Natural killer cell (primary cell): ENCODE measurements around the gene ITPR1. TPM values are rescaled to one million over a fixed set of nuclear protein-coding genes. Genes with fewer than 3 reads are reported as not detected.

Experiments
- ATAC-seq, 3 donors: fragments of 150-1000 bp in 2 of 3; fragments of 200-7000 bp in 1 of 3; cut with Tn5 transposase; 1 replicate in 1 of 3; 2 replicates in 2 of 3; pipeline ENCODE4 v1.10.0; 2021; ENCODE audit warnings: mild to moderate bottlenecking in 2 of 3, moderate library complexity in 2 of 3
- DNase-seq, 2 donors: peaks; one replicate each; pipeline versions ENCODE4 v3.0.0 to v3.0.0-alpha.2; 2013 to 2021; ENCODE audit warnings: mixed read lengths in 1 of 2
- H3K27ac ChIP-seq: one replicate; pipeline ENCODE4 v1.5.1; 2013; ENCODE audit warnings: mild to moderate bottlenecking, low read length
- H3K27me3 ChIP-seq: one replicate; pipeline ENCODE4 v1.6.1; 2013; ENCODE audit warnings: low read length; ENCODE audit not compliant: control insufficient read depth, insufficient read depth
- H3K36me3 ChIP-seq: one replicate; pipeline ENCODE4 v1.6.1; 2013; ENCODE audit warnings: low read length; ENCODE audit not compliant: control insufficient read depth, insufficient read depth
- H3K4me1 ChIP-seq: one replicate; pipeline ENCODE4 v1.6.1; 2013; ENCODE audit warnings: low read length; ENCODE audit not compliant: control insufficient read depth, insufficient read depth
- H3K4me3 ChIP-seq: one replicate; pipeline ENCODE4 v1.5.1; 2013; ENCODE audit warnings: low read length
- H3K9me3 ChIP-seq: one replicate; pipeline ENCODE4 v1.6.1; 2013; ENCODE audit warnings: low read length; ENCODE audit not compliant: control insufficient read depth, insufficient read depth
- H3K27ac Mint-ChIP-seq, 2 donors: one replicate each; pipeline ENCODE4 v1.8.0; 2022; ENCODE audit warnings: mild to moderate bottlenecking in 2 of 2, mixed read lengths in 2 of 2, moderate library complexity in 1 of 2
- H3K27me3 Mint-ChIP-seq, 2 donors: one replicate each; pipeline ENCODE4 v1.8.0; 2022; ENCODE audit warnings: low read depth in 2 of 2, mixed read lengths in 2 of 2
- H3K36me3 Mint-ChIP-seq: one replicate; pipeline ENCODE4 v1.8.0; 2022; ENCODE audit warnings: mixed read lengths
- H3K4me1 Mint-ChIP-seq, 2 donors: one replicate each; pipeline ENCODE4 v1.8.0; 2022; ENCODE audit warnings: mixed read lengths in 2 of 2
- H3K4me3 Mint-ChIP-seq: one replicate; pipeline ENCODE4 v1.8.0; 2022; ENCODE audit warnings: mild to moderate bottlenecking, moderate library complexity, mixed read lengths
- H3K9me3 Mint-ChIP-seq, 2 donors: one replicate each; pipeline ENCODE4 v1.8.0; 2022; ENCODE audit warnings: mixed read lengths in 2 of 2
- WGBS: methylation state at CpG from one replicate; pipeline ENCODE4 v1.1.7; 2013; ENCODE audit warnings: missing lambda C conversion rate; ENCODE audit not compliant: insufficient coverage; 5-methylcytosine and 5-hydroxymethylcytosine counted together
- intact Hi-C: fragments of 100-400 bp; cut with micrococcal nuclease; formaldehyde crosslinking; loops from one replicate; pipeline ENCODE4 v1.14.2; 2022
- total RNA-seq, 4 donors: library from RNA; stranded (reverse); fragments of 120-200 nt in 1 of 4; gene quantifications; one replicate each; pipeline versions ENCODE4 v1.2.3 to v1.2.4, GENCODE V29; 2013 to 2022
- TF ChIP-seq, protein P1 (sequence below): fragments of 200-600 bp; IDR thresholded peaks from one replicate; pipeline ENCODE4 v1.8.0; 2022; ENCODE audit warnings: antibody characterized with exemption

The ITPR1 gene
- total RNA-seq, 3 donors from 2014 or later (not counting 1 experiment from before 2014, with no cell fraction given), result 86.7 to 123 (median 94.8) TPM

DNA sequence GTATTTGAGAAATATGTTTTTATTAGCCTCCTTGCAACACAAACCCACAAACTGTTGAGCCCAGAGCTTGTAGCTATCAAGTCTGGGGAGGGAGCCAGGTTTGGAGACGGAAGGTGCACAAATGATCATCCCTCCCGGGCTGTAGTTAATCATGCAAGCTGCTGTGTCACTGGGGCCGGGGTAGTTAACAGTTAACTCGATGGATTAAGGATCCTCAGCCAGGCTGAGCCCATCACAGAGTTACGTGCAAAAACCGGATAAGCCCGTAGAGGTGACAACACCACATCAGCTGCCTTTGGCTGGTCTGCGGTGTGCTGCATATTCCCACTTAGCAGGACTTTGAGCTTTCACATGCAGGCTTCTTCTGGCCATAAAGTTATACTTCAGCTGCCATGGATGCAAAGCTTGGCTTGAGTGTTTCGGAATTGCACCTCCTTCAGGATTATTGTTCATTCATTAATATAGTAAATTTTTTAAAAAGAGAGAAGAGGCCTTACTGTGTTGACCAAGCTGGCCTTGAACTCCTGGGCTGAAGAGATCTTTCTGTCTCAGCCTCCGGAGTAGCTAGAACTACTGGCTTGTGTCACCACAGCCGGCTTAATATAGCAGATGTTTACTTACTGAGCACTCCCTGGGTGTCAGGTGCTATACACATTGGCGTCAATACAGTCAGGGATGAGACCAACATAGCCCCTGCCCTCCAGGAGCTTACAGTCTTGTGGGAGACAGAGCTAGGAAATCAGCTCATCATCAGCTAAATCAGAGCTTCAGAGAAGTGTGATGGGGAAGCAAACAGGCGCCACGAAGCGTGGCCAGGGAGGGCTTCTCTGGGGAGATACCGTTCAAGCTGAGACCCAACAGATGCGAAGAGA is 259.3 kb downstream of the ITPR1 start:
- ATAC-seq (peak; percentile 5 to 47 (median 21)), DNase-seq (no peak)
- intact Hi-C loops, result no loop called here
- Mint-ChIP-seq H3K27me3 (no peaks in the 10 kb centered on the region), H3K4me1 (peaks cover 90% of the 10 kb centered on the region in 2 donors), H3K9me3 (peaks cover 0 to 4% of the 10 kb centered on the region in 2 donors), H3K36me3 (no peaks in the 10 kb centered on the region), H3K4me3 (peak overlapping the region; percentile 84), H3K27ac (peak overlapping the region; percentile 91 to 97)
- H3K36me3 ChIP-seq, result no peaks in the 10 kb centered on the region
- WGBS, result 68% methylated on average over 16 of the region's 17 CpGs
- TF ChIP-seq, protein P1, sequence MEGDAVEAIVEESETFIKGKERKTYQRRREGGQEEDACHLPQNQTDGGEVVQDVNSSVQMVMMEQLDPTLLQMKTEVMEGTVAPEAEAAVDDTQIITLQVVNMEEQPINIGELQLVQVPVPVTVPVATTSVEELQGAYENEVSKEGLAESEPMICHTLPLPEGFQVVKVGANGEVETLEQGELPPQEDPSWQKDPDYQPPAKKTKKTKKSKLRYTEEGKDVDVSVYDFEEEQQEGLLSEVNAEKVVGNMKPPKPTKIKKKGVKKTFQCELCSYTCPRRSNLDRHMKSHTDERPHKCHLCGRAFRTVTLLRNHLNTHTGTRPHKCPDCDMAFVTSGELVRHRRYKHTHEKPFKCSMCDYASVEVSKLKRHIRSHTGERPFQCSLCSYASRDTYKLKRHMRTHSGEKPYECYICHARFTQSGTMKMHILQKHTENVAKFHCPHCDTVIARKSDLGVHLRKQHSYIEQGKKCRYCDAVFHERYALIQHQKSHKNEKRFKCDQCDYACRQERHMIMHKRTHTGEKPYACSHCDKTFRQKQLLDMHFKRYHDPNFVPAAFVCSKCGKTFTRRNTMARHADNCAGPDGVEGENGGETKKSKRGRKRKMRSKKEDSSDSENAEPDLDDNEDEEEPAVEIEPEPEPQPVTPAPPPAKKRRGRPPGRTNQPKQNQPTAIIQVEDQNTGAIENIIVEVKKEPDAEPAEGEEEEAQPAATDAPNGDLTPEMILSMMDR, result no peak
- no peak overlapping the region for H3K4me3 ChIP-seq
- no peaks in the 10 kb centered on the region for H3K9me3 ChIP-seq
- H3K27ac ChIP-seq, result peak overlapping the region; percentile 4
- peaks cover 78% of the 10 kb centered on the region for H3K4me1 ChIP-seq
- no peaks in the 10 kb centered on the region for H3K27me3 ChIP-seq

GRCh38 chr3:4753073-4753691 is 260.0 kb downstream of the ITPR1 start:
- Histone ChIP-seq H3K9me3 (no peaks in the 10 kb centered on the region), H3K4me3 (no peak overlapping the region), H3K36me3 (no peaks in the 10 kb centered on the region), H3K4me1 (peaks cover 75% of the 10 kb centered on the region), H3K27ac (peak overlapping the region; percentile 4), H3K27me3 (no peaks in the 10 kb centered on the region)
- intact Hi-C loops, result no loop called here
- no peaks in the 10 kb centered on the region for H3K36me3 Mint-ChIP-seq
- WGBS, result 88% methylated on average over 15 of the region's 15 CpGs
- no peaks in the 10 kb centered on the region for H3K27me3 Mint-ChIP-seq
- H3K9me3 Mint-ChIP-seq, result peaks cover 0 to 4% of the 10 kb centered on the region in 2 donors
- H3K4me3 Mint-ChIP-seq, result peak overlapping the region; percentile 84
- ATAC-seq, result no peak
- no peak for DNase-seq
- peaks cover 83 to 84% of the 10 kb centered on the region in 2 donors for H3K4me1 Mint-ChIP-seq
- TF ChIP-seq, protein P1, result no peak
- peak overlapping the region; percentile 91 to 97 for H3K27ac Mint-ChIP-seq

- intact Hi-C loops, result no loop called here
- TF ChIP-seq, protein P1, result no peak
- peak overlapping the region; percentile 49 for H3K4me3 Mint-ChIP-seq
- DNase-seq, result no peak
- H3K9me3 Mint-ChIP-seq, result peaks cover 0 to 4% of the 10 kb centered on the region in 2 donors
- H3K27me3 ChIP-seq, result no peaks in the 10 kb centered on the region
- peaks cover 78% of the 10 kb centered on the region for H3K4me1 ChIP-seq
- H3K27ac ChIP-seq, result no peak overlapping the region
- 94% methylated on average over 7 of the region's 7 CpGs for WGBS
- peak overlapping the region; percentile 46 to 97 for H3K27ac Mint-ChIP-seq
- H3K4me1 Mint-ChIP-seq, result peaks cover 80 to 84% of the 10 kb centered on the region in 2 donors
- peak in 1 of 3 donors; percentile 35 for ATAC-seq
- H3K36me3 Mint-ChIP-seq, result no peaks in the 10 kb centered on the region
- H3K4me3 ChIP-seq, result no peak overlapping the region
- H3K27me3 Mint-ChIP-seq, result no peaks in the 10 kb centered on the region
- no peaks in the 10 kb centered on the region for H3K9me3 ChIP-seq
- H3K36me3 ChIP-seq, result no peaks in the 10 kb centered on the region
Measured at GRCh38 chr3:4754180-4755086, 261.3 kb downstream of the ITPR1 start.
